Astrocyte of the cerebellum (primary cell): Measurements from ENCODE around the gene FBXO21.
A peak's percentile ranks its signal among the peaks of the same experiment; 100 is the strongest.

Source experiments
- DNase-seq: peaks from one replicate; pipeline ENCODE4 v3.0.0-alpha.2; 2011; ENCODE audit warnings: low read depth
- H3K4me3 ChIP-seq: 2 replicates; pipeline ENCODE4 v1.5.1; 2011; ENCODE audit warnings: mild to moderate bottlenecking, low read depth, low read length, moderate library complexity
- in situ Hi-C: cut with HindIII; loops from 2 replicates; pipeline ENCODE4 v1.10.0; 2017; ENCODE audit warnings: low sequenced_read_pairs
- TF ChIP-seq, protein P1 (sequence below): IDR thresholded peaks from 2 replicates; pipeline ENCODE4 v1.5.1; 2012; ENCODE audit warnings: low read length, low read depth, moderate library complexity, mild to moderate bottlenecking; ENCODE audit errors: missing control alignments

Gene FBXO21, protein sequence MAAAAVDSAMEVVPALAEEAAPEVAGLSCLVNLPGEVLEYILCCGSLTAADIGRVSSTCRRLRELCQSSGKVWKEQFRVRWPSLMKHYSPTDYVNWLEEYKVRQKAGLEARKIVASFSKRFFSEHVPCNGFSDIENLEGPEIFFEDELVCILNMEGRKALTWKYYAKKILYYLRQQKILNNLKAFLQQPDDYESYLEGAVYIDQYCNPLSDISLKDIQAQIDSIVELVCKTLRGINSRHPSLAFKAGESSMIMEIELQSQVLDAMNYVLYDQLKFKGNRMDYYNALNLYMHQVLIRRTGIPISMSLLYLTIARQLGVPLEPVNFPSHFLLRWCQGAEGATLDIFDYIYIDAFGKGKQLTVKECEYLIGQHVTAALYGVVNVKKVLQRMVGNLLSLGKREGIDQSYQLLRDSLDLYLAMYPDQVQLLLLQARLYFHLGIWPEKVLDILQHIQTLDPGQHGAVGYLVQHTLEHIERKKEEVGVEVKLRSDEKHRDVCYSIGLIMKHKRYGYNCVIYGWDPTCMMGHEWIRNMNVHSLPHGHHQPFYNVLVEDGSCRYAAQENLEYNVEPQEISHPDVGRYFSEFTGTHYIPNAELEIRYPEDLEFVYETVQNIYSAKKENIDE

DNA sequence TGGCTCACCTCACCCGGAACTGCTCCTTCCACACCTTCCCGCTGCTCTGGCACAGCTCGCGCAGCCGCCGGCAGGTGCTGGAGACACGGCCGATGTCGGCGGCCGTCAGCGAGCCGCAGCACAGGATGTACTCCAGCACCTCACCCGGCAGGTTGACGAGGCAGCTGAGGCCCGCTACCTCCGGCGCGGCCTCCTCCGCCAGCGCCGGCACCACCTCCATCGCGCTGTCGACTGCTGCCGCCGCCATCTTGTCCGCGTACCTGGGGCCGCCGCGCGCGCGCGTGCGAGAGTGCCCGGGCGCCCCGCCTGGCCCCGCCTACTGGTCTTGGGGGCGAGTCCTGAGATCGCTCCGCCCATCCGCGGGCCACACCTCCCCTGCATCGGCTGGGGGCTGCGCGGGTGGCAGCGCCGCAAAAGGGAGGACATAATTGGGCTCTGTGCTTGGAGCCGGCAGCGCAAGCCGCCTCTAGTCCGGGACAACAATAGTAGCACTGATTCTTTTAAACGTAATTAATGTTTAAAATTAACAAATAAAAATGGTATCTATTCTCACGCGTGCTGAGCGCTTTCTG, at the start of gene FBXO21:
TSS of gene FBXO21 (minus strand) at position 261 of the 572 bp plus-strand sequence. CDS start at position 247, 14 bp downstream.
- TF ChIP-seq, protein P1, sequence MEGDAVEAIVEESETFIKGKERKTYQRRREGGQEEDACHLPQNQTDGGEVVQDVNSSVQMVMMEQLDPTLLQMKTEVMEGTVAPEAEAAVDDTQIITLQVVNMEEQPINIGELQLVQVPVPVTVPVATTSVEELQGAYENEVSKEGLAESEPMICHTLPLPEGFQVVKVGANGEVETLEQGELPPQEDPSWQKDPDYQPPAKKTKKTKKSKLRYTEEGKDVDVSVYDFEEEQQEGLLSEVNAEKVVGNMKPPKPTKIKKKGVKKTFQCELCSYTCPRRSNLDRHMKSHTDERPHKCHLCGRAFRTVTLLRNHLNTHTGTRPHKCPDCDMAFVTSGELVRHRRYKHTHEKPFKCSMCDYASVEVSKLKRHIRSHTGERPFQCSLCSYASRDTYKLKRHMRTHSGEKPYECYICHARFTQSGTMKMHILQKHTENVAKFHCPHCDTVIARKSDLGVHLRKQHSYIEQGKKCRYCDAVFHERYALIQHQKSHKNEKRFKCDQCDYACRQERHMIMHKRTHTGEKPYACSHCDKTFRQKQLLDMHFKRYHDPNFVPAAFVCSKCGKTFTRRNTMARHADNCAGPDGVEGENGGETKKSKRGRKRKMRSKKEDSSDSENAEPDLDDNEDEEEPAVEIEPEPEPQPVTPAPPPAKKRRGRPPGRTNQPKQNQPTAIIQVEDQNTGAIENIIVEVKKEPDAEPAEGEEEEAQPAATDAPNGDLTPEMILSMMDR = no peak
- in situ Hi-C loops = loop anchor here (10.0 kb wide), 1 partner anchor 665 kb away; no protein-coding TSS in a partner anchor
- H3K4me3 ChIP-seq = peak within 1 kb of the TSS; percentile 71
- DNase-seq = peak; percentile 55

DNA sequence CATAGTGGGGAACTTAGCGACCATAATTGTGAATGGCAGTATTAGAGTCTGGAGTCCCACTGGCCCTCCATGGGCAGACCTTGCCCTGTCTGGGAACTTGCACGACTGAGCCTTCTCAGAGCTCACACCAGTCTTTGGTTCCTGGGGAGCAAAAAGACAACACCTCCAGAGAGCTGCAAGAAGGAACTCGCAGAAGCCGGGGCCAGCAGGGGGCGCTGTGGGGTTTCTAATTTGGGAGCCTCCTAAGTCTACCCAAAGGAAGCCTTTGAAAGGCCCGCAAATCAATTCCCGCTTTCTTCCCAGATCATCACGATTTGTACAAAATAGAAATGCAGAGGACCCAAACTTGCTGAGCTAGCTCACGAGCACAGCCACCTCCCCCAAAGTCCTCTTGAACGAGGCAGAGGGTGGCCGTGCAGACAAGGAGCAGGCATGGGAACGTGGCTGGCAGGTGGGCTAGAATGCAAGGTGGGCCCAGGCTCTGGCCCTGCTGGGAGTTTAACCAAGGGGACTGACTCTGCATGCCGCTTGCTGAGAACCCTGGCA, 46.3 kb upstream of the FBXO21 start:
- TF ChIP-seq, protein P1 = peak; percentile 74
- no peak overlapping the region for H3K4me3 ChIP-seq
- peak; percentile 22 for DNase-seq
- in situ Hi-C loops = loop anchor here (10.0 kb wide), 2 partner anchors 338 to 618 kb away; no protein-coding TSS in a partner anchor

DNA sequence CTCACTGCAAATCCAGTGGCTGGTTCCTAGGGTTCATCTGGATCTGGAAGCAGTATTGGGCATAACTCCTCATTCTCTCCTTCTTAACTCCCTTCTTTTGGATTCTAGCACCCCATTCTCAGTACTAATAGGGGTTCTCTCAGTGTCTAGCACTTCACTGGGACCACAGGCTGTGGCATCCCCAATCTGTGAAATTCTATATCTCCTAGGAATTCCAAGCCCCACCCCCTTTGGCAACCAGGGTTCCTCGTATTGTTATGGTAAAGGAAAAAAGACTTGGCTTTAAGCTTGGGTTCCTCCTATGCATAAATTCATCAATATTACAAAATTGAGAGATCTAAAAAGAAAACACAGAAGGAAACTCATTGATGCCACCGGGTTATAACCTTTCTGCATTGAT, 45.0 kb upstream of the FBXO21 start:
- in situ Hi-C loops = loop anchor here (10.0 kb wide), 2 partner anchors 340 to 620 kb away; no protein-coding TSS in a partner anchor
- no peak for DNase-seq
- H3K4me3 ChIP-seq = no peak overlapping the region
- TF ChIP-seq, protein P1 = no peak

DNA sequence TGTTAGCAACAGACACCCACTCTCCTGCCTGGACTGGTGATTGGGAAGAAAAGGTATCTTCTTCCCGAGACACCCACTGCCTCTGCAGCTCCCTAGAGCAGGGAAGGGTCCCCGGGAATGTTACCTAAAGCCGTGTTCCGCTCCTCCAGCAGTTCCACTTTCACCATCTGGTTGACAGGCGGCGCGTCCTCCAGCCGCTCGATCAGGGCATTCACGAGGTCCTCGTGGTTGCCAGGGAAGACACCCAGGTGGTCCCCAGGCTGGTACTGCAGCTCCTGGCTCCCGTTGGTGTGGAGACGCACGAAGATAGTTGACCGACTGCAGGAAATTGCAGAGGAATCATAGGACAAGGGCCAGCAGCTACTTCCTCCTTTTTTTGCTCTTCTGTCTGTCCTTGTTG, 44.2 kb upstream of the FBXO21 start:
- H3K4me3 ChIP-seq = no peak overlapping the region
- DNase-seq = no peak
- TF ChIP-seq, protein P1 = no peak
- in situ Hi-C loops = loop anchor here (10.0 kb wide), 2 partner anchors 340 to 620 kb away; no protein-coding TSS in a partner anchor

DNA sequence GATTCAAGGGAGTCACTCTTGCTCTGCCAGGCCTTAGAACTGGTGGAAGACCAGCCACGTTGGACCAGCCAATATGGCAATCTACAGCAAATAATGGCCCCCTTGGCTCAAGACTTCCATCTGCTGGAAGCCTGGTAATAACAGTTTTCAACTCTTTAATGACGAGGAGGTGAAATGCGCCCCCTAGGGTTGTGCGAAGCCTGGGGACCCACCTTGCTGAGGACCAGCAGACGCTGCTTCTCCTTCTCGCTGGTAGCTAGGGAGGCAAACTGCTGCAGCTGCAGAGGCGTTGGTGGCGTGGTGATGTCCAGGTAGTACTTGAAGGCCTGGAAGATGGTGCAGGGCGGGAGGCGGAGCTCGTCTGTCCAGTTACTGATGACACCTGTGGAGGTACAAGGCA, 41.5 kb upstream of the FBXO21 start:
- in situ Hi-C loops = loop anchor here (10.0 kb wide), 2 partner anchors 343 to 623 kb away; no protein-coding TSS in a partner anchor
- TF ChIP-seq, protein P1 = no peak
- H3K4me3 ChIP-seq = no peak overlapping the region
- no peak for DNase-seq

DNA sequence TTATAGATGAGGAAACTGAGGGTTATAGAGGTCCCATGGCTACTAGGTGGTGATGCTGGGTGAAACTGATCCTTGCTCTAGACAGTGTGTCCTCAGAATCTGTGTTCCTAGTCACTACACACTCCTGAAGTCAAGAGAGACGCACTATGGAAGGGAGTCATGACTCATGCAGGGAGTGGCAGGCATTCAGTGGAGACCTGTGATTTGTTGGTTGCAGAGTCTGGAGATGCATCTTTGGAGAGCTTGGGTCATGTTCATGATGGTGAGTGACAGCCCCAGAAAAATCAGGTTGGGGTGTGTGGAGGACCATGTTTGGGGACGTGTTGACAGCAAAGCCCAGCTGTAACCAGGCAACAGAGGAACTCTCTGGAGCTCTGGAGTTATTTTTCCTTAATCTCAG, 38.0 kb upstream of the FBXO21 start:
- TF ChIP-seq, protein P1 = no peak
- no peak overlapping the region for H3K4me3 ChIP-seq
- in situ Hi-C loops = no loop called here
- DNase-seq = no peak
